Measurements from ENCODE around the gene SGPP2. TPM values are rescaled to one million over a fixed set of nuclear protein-coding genes. Genes with fewer than 3 reads are reported as not detected.
"Not testable (repeated sequence)": the region's sequence is repeated elsewhere in the genome, so short reads cannot be mapped to it uniquely, and the experiment has no call there.

SGPP2 gene
- total RNA-seq, 1 experiment from 2014 or later = not detected

DNA sequence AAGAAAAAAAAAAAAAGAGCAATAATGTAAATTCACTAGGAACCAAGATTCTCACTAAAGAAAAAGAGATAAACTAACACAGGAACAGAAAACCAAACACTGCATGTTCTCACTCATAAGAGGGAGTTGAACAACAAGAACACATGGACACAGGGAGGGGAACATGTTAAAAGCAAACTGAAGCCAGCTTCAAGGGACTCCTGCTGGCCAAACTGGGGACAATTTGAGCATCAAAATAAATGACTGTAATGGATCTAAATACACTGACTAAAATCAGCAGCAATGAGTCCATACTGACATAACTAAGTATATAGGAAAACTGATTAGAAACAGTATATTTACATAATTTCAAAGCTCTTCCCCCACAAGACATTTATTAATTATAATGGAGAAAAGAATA, 158.6 kb downstream of the SGPP2 start:
- DNase-seq (ENCODE audit: low read depth, low spot score) = peak; percentile 44
- in situ Hi-C loops (cut with HindIII; ENCODE audit: low pct_unique_long_range_greater_than_20kb, low sequenced_read_pairs) = no loop called here

DNA sequence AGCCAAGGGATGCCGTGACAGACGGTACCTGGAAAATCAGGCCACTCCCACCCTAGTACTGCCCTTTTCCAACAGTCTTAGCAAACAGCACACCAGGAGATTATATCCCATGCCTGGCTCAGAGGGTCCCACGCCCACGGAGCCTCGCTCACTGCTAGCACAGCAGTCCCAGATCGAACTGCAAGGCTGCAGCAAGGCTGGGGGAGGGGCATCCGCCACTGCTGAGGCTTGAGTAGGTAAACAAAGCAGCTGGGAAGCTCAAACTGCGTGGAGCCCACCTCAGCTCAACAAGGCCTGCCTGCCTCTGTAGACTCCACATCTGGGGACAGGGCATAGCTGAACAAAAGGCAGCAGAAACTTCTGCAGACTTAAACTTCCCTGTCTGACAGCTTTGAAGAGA, 160.2 kb downstream of the SGPP2 start:
- in situ Hi-C loops (cut with HindIII; ENCODE audit: low pct_unique_long_range_greater_than_20kb, low sequenced_read_pairs); DNase-seq (ENCODE audit: low read depth, low spot score): not testable (repeated sequence)

DNA sequence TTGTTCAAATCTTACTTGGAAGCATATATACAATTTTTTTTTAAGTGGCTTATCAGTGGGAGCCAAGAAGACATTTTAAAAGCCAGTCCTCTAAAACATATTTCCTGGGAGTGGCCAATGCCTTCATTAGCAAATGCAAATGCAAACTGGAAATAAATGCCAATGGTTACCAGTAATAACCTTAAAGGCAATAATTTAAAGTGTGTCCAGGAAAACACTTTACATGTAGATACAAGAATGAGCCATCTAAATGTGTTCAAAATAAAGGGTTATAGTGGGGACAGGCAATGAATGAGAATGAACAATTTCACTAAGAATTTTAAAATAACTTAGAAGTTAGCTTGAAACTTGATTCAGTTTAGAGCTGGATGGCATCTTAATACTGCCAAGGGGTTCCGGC, 167.3 kb downstream of the SGPP2 start:
- in situ Hi-C loops (cut with HindIII; ENCODE audit: low pct_unique_long_range_greater_than_20kb, low sequenced_read_pairs) = no loop called here
- no peak for DNase-seq (ENCODE audit: low read depth, low spot score)

DNA sequence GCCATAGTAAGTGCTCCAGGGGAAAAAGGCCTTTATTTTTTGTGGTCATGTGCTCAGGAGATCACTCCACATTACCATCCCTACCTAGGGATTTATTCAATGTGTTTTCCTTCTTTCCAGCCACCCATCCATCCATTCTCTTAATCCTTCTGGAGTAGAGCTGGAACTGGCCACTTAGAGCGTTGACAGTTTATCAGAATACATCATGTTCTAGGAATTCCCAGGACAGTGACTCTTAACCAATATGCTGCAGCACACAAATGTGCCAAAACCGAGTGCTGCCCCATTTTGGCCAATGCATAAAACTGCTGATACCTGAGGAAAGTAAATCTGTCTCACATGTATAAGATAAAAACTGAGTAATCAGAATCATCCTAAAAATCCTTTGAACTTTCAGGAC, 167.8 kb downstream of the SGPP2 start:
- in situ Hi-C loops (cut with HindIII; ENCODE audit: low pct_unique_long_range_greater_than_20kb, low sequenced_read_pairs) = no loop called here
- no peak for DNase-seq (ENCODE audit: low read depth, low spot score)

DNA sequence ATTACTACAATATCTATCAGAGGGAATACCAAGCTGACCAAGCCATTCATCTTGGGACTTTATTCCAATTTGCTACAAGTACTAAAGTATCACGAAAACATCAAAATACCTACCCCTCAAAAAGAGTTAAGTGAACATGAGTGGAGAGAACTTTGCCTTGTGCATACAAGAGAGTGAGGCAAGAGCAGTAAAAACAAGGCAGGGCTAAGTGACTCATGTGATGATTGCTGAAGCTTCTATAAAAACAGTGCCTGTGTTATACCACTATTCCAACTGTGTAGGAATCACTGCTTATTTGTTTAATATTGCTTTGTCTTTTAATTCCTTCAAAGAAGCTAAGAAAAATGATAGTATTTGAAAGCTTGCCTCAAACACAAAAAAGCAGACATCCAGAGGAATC, 170.3 kb downstream of the SGPP2 start:
- DNase-seq (ENCODE audit: low read depth, low spot score) = peak; percentile 87
- in situ Hi-C loops (cut with HindIII; ENCODE audit: low pct_unique_long_range_greater_than_20kb, low sequenced_read_pairs) = no loop called here

DNA sequence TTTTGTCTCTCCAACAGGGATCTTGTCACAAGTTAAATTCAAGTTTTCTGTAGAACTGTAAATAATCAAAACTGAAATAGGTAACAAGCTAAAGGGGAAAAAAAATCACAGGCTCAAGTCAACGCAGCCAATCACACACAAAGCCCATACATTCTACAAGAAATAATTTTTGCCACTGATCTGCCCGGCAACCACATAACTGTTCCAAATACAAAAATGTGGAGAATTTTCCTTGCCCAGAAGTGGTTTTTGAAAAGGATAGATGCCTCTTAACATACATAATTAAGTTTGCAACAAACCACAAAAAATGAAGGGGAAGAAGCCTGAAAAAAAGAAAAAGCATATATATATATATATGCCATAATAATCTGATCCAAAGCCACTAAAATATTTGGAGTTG, 171.2 kb downstream of the SGPP2 start:
- in situ Hi-C loops (cut with HindIII; ENCODE audit: low pct_unique_long_range_greater_than_20kb, low sequenced_read_pairs) = no loop called here
- peak; percentile 38 for DNase-seq (ENCODE audit: low read depth, low spot score)

DNA sequence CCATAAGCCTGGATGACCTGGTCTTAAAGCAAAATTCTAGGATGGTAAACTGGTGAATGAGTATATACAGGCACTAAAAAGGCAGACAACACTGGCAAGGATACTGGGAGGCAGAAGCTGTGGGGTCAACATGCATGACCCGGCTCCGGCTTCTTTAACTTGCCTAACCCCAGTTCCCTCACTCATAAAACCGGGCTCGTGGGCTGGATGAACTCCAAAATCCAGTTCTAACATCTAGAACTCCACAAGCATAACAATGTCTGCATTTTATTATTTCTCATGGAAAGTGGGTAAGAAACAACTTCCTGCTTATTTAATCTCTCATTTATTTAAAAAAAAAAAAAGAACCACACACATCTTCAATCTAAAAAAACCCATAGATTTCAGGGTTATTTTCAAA, 174.3 kb downstream of the SGPP2 start:
- in situ Hi-C loops (cut with HindIII; ENCODE audit: low pct_unique_long_range_greater_than_20kb, low sequenced_read_pairs) = no loop called here
- DNase-seq (ENCODE audit: low read depth, low spot score) = peak; percentile 38

DNA sequence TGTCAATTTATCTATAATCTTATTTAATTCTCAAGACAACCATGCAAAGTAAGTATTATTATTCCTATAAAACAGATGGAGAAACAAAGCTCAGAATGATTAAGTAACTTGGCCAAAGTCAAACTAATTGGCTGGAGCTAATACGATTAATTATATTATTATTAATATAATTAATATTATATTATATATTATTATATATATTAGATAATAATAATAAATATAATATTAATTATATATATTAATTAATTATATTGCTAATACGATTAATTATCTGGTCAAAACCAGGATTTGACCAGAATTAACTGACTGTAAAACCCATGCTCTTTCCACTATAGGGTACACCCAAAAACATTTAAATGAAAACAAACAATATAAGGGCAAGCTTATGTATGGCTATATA, 179.2 kb downstream of the SGPP2 start:
- in situ Hi-C loops (cut with HindIII; ENCODE audit: low pct_unique_long_range_greater_than_20kb, low sequenced_read_pairs) = no loop called here
- no peak for DNase-seq (ENCODE audit: low read depth, low spot score)

DNA sequence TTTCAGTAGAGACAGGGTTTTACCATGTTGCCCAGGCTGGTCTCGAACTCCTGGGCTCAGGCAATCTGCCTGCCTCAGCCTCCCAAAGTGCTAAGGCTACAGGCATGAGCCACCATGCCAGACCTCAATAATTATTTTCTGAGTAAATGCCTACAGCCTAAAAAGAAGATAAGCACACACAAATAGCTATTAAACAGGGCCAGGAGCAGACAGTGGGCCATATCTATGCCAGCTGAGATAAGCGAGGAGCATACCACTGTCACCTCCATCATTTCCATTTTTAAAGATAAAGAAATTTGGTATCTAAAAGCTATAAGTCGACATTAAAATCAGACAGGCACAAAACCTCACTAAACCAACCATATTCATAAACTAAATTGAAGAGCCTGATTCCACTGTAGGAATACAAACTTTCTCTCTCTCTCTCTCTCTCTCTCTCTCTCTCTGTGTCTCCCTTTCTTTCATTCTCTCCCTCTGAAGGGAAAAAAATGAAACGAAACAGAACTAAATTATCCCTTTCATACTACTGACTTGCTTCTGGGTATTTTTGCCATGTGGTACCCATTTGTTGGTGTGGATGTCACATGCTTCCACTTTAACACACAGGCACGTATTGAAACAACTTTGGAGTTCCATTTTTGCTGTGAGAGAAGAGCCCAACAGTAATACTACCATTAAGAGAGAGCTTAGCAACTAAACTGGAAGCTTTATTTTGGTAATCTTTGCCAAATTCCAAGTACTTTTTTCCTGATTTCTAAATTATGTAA, 180.6 kb downstream of the SGPP2 start:
- in situ Hi-C loops (cut with HindIII; ENCODE audit: low pct_unique_long_range_greater_than_20kb, low sequenced_read_pairs) = no loop called here
- DNase-seq (ENCODE audit: low read depth, low spot score) = peak; percentile 98

DNA sequence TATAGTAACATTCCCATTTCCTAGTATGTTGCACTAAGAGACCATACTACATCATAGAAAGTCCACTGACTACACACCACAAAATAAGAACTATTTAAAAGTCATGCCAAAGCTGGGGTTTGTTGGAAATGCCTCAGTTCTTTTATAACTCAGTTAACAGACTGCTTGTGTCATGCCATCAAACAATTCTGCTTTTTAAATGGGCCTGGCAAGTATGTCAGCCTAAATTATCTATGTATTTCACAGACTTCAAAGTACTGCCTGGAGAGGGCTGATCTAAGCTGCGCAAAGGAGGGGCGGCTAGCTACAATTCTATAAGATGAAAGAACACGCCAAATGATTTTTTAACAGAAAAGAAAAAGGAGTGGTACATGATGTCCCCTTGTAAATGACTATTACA, 182.0 kb downstream of the SGPP2 start:
- in situ Hi-C loops (cut with HindIII; ENCODE audit: low pct_unique_long_range_greater_than_20kb, low sequenced_read_pairs) = no loop called here
- no peak for DNase-seq (ENCODE audit: low read depth, low spot score)

DNA sequence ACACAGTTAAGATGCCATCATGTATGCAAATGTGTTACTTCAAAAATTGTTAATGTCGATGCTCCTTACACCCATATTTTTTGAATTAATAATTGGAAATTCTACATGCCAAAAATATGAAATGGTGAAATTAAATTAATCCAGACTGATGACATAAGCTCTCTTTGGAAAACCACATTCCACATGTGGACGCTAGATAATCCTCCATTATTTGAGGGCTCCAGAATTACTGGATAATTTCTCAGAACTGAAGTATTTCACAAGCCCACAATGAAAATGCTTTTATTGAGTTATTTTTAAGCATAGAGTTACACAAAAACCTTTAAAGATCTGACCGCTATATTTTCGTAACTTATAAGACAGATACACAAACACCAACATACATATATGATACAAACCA, 183.7 kb downstream of the SGPP2 start:
- in situ Hi-C loops (cut with HindIII; ENCODE audit: low pct_unique_long_range_greater_than_20kb, low sequenced_read_pairs) = no loop called here
- no peak for DNase-seq (ENCODE audit: low read depth, low spot score)

DNA sequence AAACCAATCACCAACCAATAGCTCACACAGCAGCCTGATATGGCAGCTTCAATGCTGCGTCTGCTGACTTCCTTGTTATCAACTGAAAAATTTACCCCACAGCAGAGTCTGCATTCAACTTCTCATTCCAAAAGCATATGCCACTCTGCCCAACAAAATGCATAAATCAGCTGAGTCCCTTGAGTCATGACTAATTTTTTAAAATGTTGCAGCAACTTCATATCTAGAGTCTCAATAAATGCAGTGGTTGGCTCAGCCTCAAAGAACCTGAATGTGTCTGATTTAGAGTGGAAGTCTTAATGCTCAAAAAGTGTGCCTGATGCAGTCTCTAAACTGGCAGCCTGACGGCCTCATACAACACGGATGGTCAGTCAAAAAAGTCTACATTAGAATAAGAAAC, 185.0 kb downstream of the SGPP2 start:
- peak; percentile 48 for DNase-seq (ENCODE audit: low read depth, low spot score)
- in situ Hi-C loops (cut with HindIII; ENCODE audit: low pct_unique_long_range_greater_than_20kb, low sequenced_read_pairs) = no loop called here

Small RNA genes within 50 kb of the gene (small RNA-seq; reads per million reads assigned to genes)
- 0 reads per million in 2 experiments for gene RF00019
- 0 reads per million in 2 experiments for gene RNU6-619P

Other genes starting within 250 kb of the SGPP2 start
- gene PAX3, start 125.5 kb upstream of the SGPP2 start, total RNA-seq (2014; rRNA removed; shearing (Covaris generic)) = 18.3 and 21.6 TPM in 2 replicates
- 33.9 and 35.2 TPM in 2 replicates for gene FARSB, start 231.5 kb downstream of the SGPP2 start, total RNA-seq (2014; rRNA removed; shearing (Covaris generic))
- gene MOGAT1, start 247.1 kb downstream of the SGPP2 start, total RNA-seq (2014; rRNA removed; shearing (Covaris generic)) = not detected in 2 replicates

Data from SK-MEL-5 (cell line).